NCI-H524 (cell line): ENCODE results near the gene TMEM229B.

ENCODE experiments used
- DNase-seq, 2 experiments: peaks; one replicate each; lab custom pipeline; 2025; lab: John Stamatoyannopoulos, UW

TMEM229B gene

DNA sequence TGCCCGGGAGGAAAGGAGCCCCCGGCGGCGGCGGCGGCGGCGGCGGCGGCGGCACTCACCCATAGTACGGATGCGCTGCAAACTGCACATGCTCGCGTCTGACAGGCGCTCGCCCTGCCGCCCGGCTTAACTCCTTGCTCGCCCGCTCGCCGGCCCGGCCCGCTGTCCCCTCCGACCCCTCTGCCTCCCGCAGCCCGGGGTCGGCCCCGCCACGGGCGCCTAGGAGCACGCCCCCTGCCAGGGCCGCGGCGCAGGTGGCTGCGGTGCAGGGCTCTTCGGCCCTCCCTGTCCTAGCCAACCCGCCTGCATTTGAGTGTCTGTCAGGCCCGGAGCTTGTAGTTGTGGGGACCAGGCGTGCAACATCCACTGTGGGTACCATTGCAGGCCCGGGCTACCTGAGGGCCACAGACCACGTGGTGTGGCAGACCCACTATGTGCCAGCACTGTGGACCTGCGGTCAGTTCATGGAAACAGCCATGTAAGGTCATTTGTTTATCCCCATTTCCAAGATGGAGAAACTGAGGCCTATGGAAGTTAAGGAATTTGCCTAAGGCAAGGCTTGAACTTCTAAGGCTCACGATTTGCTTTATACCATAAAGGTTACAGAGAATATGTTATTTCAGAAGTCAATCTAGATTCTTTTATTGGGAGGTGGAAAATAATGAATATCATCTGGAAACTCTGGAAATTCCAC lies 27.0 kb upstream of the TMEM229B start:
- DNase-seq: peak in 1 of 2 experiments; percentile 53

DNA sequence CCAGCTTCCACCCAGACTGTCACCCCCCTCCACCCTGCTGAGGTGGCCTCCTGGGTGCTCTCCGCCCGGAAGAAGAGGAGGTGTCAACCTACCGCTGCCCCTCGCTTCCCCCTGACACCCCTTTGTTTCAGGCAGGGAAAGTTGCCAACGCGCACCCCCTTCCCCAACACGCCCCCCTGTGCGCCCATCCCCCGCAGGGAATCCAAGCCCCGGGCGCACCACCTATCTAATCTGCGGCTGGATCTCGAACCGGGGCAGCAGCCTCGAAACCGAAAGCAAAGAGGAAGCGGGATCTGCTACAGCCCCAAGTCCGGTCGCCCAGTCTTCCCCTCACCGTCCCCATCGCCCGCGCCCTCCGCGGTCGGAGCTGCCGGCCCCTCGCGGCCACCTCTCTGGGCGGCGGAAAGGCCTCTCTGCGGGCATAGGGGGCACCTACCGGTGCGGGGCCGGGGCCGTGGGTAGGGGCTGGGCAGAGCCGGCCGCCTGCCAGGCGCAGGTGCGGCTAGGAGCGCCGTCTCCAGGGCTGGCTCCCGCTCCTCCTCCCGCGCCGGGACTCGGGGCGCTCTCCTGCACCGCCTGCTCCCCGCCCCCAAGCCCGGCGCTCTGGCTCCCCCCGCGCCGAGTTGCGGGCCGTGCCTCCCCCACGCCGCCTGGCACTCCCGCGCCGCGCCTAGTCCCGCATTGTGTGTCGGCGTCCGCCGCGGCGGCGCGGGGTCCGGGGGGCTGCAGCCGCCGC lies 26.3 kb upstream of the TMEM229B start:
- DNase-seq: peak; percentile 41 to 53

DNA sequence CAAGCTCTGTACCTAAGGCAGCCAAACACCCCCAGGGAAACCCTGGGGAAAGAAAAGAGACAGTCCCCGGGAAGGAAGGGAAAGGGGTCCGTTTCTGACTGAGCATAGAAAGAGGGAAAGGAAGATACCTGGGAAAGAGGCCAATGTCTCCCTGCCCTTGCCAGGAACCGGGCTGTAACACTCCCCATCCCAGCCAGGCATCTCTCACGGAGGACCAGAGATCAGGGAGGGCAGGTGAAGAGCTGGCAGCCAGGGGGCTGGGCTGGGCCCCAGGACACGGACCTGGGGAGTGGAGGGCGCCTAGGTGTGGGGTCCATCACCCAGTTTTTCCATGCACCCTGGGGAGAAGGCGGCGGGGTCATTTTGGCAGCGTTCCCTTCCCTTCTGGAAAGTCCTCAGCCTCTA lies 25.7 kb upstream of the TMEM229B start:
- no peak for DNase-seq

DNA sequence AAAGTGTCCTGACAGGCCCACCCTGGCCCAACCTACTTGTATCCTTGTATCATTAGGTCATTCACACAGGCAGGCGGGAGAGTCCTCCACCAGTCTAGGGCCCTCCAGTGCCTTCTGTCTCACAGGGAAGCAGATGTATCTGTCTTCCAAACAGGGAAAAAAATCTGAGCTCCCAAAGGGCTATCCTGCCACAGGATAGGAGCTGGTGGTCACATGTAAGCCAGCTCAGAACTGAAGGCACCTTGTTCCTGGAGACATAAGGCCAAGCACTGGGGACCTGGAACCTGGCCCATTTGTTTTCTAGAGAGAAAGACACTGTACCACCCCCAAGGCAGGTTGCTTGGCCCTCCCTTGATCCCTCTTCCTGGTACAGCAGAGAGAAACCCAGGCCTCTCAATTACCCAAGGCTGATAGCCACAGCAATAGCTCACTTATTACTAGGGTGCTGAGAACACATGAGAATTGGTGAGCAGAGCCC lies 25.1 kb upstream of the TMEM229B start:
- DNase-seq: peak; percentile 87 to 96

DNA sequence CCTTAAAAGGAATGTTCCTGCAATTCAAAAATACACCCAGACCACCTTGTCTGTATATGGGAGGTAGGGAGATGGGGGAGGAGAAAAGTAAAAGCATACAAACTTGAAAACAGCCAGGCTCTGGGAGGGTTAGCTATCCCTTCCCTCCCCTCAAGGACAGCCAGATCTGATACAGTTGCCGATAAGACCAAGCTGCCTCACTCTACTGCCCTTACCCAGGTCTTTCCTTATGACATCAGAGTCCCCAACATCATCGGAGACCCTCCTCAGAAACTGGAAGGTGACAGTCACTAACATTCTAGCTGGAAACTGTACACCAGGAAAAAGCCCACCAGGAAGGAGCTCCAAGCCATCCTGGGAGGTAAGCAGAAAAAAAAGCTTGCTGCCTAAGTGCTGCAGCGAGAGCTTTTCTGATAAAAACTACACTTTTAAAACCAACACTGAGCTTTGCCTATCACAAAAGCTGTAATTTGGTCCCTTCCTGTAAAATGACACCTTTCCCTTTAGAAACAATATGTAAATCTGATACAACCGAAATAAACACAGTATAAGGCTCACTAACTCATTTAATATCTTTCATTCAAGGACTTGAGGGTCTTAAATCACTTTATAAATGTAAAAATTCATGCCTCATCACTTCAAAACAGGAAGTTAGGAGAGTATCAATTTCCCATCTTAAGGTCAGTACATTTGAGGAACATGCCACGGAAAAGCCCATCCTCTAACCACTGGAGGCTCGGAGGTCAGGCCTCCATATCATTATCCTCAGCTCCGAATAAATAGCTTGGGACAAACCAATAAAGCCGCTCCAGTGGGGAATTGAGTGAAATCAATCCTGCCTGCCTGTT lies 24.2 kb upstream of the TMEM229B start:
- no peak for DNase-seq

DNA sequence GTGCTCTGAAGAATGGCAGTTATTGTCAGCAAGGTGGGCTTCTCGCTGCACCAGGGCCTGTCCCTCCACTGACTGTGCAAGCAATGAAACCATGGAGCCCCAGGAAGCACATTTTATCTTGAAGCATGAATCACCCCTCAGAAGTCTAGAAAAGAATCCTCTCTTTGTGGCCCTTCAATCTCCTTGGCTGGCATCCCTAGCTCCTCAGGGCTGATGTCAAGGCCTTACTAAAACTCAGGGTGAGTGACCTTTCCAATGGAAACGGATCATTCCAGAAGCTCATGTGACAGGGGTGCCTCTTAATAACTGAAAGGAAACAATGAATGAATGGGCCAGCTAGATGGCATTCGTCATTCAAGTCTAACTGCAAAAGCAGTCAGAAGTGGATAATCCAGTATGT lies 22.3 kb upstream of the TMEM229B start:
- no peak for DNase-seq

DNA sequence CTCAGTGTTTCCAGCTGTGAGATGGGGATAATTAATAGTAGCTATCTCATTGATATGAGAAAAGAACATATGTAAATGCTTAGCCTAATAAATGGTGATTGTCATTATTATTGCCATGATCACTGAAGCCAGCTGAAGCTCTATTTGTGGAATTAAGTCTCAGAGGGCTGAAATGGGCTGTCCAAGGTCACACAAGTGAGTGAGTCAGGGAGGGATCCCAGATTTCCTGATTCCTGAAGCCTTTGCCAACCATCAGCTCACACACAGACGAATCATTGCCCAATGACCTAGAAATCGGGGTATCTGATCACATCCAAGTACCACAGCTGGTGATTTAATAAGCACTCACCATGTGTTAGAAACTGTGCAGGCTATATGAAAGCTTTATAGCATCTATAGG lies 21.6 kb upstream of the TMEM229B start:
- no peak for DNase-seq

DNA sequence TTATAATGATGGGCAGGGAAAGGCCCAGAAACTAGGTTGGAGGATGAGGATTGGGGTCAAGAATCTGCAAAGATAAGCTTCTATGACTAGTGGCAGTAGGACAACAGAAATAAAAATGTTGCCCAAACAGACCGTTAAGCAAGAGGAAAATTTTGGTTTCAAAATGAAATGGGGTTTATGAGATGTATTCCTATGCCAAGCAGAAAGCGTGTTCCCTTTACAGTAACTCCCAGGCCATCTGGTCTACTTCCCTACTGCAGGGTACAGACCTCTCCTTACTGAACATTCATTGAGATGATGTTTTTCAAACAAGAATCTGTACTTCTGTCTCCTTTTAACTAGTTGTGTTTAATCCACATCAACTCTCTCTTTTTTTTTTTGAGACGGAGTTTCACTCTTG lies 20.4 kb upstream of the TMEM229B start:
- no peak for DNase-seq

DNA sequence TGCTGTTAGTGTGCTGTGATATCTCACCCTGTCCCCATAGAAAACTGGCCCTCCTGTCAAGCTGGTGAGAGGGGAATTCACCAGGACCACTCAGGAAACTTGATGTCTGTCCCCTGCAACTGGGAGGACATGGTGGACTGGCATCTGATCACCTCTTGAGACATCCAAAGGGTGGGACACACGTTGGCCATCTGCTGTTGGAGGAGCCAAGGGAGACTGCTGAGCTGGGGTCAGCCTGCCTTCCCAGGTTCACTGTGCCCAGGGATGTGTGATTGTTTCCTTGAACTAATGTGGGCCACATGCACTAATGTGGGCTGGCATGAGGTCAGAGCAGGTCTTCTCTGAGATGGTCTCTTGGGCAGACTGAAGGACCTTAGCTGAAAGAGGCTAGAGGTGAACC lies 16.7 kb upstream of the TMEM229B start:
- DNase-seq: no peak

DNA sequence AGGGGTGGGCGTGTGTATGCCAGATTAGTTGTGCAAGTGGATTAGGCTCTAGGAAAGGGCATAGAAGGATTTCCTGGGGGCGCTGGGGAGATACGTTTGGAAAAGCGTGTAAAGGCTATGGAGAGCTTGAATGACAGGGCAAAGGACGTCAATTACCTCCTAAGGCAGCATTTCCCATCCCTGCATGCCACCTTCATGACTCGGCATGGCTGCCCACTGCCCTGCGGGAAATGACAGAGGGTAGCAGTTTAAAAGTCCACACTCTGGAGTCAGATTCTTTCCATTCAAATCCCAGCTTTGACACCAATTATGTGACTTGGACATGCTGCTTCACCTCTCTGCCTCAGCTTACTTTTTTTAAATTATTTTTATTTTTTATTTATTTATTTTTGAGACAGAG lies 14.8 kb upstream of the TMEM229B start:
- DNase-seq: peak in 1 of 2 experiments; percentile 35

DNA sequence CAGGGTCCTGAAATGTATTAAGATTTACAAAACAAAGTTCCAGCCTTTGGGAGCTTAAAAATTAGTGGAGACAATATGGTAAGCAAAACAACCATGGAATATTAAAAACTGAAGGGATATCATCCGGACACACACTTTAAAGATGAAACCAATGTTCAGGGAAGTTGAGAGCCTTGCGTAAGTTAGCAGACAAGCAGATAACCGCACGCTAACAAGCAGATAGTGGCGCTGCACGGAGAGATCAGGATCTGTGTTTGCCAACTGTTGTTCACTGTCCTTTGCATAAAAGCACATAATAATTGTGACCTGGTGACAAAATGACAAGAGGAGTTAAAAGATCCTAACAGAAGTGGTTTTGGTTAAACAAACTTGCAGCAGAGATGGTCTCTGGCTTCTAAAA lies 14.3 kb upstream of the TMEM229B start:
- no peak for DNase-seq

DNA sequence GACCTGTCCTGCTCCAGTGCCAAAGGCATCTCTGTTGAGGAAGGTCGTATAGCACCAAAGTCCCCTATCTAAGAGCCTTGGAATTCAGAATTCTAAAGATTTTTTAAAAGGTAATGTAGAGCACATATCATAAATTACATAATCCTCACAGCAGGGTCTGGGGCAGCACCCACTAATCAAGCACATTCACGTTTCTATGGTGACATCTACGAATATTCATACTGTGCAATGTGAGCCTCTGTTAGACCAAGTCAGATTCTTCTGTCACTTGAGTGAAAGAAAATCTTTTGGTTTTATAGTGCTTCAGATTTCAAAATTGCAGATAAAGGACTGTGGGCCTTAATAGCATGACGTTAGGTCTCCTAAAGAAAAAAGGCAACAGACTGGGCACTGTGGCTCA lies 13.1 kb upstream of the TMEM229B start:
- no peak for DNase-seq

DNA sequence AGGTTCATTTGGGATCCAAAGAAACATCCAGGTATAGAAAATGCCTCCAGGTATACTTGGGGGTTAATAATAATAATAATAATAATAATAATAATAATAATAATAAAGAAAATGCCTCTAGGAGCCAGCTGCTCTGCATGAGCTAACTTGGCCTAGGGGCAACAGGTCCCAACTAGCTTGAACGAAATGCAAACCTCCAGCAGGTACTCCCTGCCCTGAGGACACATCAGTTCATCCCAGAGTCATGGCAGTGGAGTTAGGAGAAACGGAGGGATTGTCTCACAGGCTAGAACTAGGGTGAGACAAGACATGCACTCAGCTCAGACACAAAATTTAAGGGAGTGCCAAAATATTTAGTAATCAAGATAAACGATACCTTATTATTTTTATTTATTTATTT lies 12.5 kb upstream of the TMEM229B start:
- DNase-seq: no peak

DNA sequence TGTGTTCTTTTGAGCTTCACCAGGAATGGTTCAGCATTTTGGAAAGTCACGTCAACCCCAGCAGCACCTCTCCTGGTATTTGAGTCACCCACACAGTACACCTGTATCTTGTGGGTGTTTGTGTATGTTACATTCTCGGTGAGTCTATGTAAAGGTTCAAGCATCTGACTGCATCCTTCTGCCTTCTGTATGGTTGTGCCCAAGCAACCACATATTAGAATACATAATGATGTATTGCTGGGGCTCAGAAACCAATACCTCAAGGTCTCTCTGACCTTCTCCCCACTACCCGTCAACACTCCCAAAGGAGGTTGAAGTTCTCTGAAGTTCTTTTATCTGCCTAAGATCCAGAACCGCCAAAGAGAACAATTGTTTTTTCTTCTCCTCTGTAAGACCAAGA lies 9.2 kb upstream of the TMEM229B start:
- no peak for DNase-seq

DNA sequence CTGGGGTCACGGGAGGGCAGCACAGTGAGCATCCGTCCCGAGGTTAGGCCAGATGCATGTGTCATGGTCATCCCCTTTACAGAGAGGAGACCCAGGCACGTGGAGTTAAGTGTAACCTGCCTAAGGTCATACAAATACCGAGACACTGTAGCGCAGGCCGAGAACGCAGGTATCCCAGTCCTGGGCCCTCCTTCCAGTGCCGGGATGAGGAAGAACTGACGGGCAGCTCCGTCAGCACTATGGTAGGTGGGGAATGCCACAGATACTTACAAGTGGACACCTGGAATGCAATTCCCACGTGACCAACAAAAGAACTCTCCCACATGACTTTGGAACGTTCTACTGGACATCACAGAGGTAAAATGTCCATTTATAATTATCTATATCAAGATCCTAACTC lies 8.7 kb upstream of the TMEM229B start:
- DNase-seq: no peak

DNA sequence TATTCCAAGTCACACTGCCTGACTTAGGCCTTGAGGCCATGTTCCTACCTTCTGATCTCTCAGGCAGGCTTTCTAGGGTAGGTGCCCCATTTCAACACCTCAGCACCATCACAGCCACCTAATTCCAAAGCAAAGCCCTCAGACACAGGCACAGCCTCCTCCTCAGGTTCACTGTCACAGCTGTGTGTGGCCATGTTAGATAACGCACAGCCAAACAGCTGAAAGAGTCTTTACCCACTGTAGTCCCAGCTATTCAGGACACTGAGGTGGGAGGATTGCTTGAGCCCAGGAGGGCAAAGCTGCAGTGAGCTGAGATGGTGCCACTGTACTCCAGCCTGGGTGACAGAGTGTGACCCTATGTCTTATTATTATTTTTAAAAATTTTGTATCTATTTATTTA lies 7.3 kb upstream of the TMEM229B start:
- DNase-seq: no peak

DNA sequence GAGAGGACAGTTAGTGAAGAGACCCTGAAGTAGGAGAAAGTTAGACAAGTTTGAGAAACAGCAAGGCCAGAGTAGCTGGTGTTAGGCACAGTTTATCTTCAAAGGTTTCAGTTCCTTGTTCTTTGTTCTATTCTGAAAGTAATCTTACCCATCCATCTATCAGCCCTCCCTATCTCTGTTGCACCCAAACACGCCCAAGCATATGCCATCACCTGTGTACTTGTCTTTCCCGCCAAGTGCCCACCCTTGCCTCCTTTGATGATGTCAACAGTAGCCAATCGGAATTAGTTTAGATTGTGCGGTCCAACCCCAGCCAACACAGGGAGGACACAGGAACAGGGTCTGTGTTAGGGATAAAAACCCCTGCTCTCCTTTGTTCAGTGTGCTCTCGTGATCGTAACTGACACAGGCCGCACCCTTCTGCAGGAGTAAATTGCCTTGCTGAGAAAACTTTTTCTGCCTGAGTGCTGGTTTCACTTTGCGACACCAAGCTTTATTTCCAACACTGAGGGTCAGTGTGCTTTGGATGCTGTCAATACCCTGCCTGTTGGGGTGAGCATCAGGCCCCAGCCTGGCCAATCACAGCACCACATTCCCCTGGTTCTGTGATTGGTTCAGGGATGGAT lies 4.7 kb upstream of the TMEM229B start:
- DNase-seq: no peak

DNA sequence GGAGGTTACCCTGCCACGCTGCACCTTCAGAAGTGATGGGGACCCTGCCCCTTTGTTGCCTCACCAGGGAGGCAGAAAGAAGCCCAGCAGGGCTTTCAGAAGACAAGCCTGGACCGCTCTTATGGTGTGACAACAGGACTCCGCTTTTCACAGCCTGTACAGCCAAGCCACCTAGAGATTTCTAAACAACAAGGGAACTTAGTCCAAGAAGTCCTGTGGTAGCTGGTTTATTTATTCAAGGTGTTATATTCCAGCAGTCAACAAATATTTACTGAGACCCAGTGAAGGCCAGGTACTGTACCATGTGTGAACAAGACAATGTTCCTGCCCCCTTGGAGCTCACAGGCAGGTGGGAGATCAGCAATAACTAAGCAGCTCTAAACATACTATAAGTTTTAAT lies 4.0 kb upstream of the TMEM229B start:
- DNase-seq: no peak

DNA sequence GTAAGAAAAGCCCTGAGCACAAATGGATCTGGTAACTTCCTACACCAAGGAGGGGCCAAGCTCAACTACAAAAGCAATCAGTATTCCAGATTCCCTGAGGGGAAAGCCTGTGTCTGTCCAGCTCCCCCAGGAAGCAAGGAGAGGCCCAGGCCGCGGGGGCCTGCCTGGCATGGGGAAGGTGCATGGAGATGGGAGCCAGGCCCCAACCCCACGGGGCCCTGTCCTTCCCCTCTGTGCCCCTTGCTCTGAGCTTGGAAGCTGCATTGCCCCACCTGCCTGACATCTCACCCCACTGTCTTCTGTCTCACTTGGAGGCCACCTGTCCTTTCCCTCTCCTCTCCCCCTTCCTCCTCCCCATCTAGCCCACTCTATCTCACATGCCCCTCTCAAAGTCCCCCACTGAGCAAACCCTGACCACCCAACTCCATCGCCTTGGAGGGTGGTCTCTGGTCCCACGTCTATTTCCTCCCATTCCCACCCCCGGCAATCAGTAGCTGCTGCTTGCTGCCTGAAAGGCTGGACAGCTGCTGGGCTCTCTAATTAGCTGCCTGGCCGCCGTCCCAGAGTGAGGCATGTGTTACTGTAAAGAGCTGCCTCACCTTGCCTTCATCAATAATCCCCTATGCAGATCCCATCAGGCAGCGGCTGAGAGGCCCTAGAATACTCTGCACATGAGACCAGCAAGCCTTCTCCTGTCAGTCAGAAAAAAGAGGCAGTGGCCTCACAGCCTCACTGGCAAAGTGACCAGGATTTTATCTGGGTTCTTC lies 3.4 kb upstream of the TMEM229B start:
- DNase-seq: peak; percentile 97

DNA sequence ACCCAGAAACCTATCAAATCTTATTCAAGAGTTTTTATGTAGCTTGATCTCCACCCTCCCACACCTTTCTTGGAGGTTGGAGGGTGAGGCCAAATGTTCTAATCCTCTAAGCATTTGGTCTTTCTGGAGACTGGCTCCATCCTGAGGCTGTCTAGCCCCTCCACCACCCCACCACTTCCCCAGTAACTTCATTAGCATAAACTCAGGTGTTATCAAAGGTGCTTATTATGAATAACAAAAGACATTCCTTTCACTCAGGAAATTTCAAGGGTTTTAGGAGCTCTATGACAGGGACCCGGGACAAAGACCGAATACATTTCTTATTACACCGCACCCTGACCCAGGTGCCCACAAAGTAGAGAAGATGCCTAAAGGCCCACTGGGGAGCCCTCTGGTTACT lies 2.8 kb upstream of the TMEM229B start:
- DNase-seq: no peak

DNA sequence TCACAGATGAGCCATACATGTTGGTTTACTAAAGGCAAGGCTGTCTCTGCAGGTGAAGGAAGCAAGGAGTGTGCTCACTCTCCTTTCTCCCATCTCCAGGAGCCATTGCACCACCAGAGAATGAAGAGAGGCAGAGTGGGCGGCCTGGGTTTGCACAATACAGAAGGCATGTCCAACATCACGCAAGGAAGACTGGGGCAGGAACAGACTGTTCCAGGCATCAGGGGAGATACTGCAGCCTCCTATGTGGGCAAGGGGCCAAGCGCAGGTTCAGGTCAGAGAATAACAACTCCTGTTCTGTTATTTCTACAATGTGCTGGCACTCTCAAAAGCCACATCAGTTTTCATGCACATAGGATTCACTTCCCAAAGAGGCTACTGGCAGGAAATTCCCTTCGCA lies 1.7 kb upstream of the TMEM229B start:
- no peak for DNase-seq

DNA sequence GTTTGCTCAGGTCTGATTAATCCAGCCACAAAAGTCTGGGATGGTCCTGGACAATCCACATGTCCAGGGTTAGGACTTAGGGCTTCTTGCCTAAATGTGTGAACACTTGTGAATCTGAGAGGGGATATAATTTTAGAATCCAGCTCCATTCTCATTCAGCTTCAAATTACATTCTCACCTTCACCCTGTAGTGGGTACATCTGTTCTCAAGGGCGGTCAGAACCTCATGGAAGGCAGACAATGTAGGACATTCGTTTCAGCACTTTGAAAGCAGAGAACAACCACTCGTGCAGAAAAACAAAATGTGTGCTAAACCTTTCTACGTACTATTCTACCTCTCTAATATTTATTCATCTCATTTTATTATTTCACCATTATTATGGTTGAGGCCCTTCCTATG lies 1.2 kb downstream of the TMEM229B start:
- peak in 1 of 2 experiments; percentile 20 for DNase-seq
